PFSK-1 (cell line): Measurements from ENCODE around the gene FAXDC2.

ENCODE experiments used
- FOXP2 ChIP-seq: optimal IDR thresholded peaks from 2 replicates; pipeline ENCODE3; 2011; ENCODE audit warnings: borderline replicate concordance, control low read depth, inconsistent platforms; ENCODE audit not compliant: insufficient read depth; ENCODE audit errors: extremely low read length, extremely low read depth
- POLR2AphosphoS5 ChIP-seq: IDR thresholded peaks from 2 replicates; pipeline ENCODE4 v1.6.1; 2012; ENCODE audit warnings: low read depth, mild to moderate bottlenecking, control low read depth, low read length, moderate library complexity
- REST ChIP-seq, 2 experiments: IDR thresholded peaks; 2 replicates each; pipeline versions ENCODE4 v1.6.1 to v1.8.0; 2011 to 2012; ENCODE audit warnings: low read depth in 2 of 2, low read length in 2 of 2, control low read depth in 1 of 2, inconsistent platforms in 1 of 2, mild to moderate bottlenecking in 1 of 2, moderate library complexity in 1 of 2; ENCODE audit not compliant: insufficient read depth in 1 of 2
- SIN3A ChIP-seq: IDR thresholded peaks from 2 replicates; pipeline ENCODE4 v1.6.1; 2012; ENCODE audit warnings: mild to moderate bottlenecking, low read length, moderate library complexity, borderline replicate concordance; ENCODE audit not compliant: insufficient read depth
- TAF1 ChIP-seq: IDR thresholded peaks from 2 replicates; pipeline ENCODE4 v1.6.1; 2012; ENCODE audit warnings: low read length, control low read depth, borderline replicate concordance; ENCODE audit not compliant: insufficient read depth

The FAXDC2 gene

GRCh38 chr5:154866841-154867240 lies 16.4 kb upstream of the FAXDC2 start:
- no peak for TF ChIP-seq SIN3A
- no peak for TF ChIP-seq FOXP2
- no peak for TF ChIP-seq TAF1
- TF ChIP-seq REST (IDR thresholded peaks at IDR 0.05; ENCODE audit: insufficient read depth in 1 of 2, low read depth in 2 of 2, low read length in 2 of 2): no peak
- no peak for TF ChIP-seq POLR2AphosphoS5

- TF ChIP-seq REST (IDR thresholded peaks at IDR 0.05; ENCODE audit: insufficient read depth in 1 of 2, low read depth in 2 of 2, low read length in 2 of 2) (no peak), TAF1 (no peak), POLR2AphosphoS5 (no peak)
Measured at GRCh38 chr5:154865466-154866184, 15.2 kb upstream of the FAXDC2 start.

- TF ChIP-seq REST (IDR thresholded peaks at IDR 0.05; ENCODE audit: insufficient read depth in 1 of 2, low read depth in 2 of 2, low read length in 2 of 2): no peak
- TF ChIP-seq POLR2AphosphoS5: no peak
- TF ChIP-seq TAF1: no peak
- no peak for TF ChIP-seq FOXP2
- TF ChIP-seq SIN3A: no peak
Measured at GRCh38 chr5:154863291-154864080, 13.1 kb upstream of the FAXDC2 start.

- TF ChIP-seq TAF1 (no peak), REST (IDR thresholded peaks at IDR 0.05; ENCODE audit: insufficient read depth in 1 of 2, low read depth in 2 of 2, low read length in 2 of 2) (no peak), POLR2AphosphoS5 (no peak), FOXP2 (no peak), SIN3A (no peak)
Measured at GRCh38 chr5:154862766-154863165, 12.4 kb upstream of the FAXDC2 start.

GRCh38 chr5:154861946-154862345 lies 11.5 kb upstream of the FAXDC2 start:
- TF ChIP-seq TAF1: no peak
